Fibroblast of peridontal ligament (primary cell): ENCODE data around the gene C1orf159.
A peak's percentile ranks its signal among the peaks of the same experiment; 100 is the strongest.

Experiments
- DNase-seq: peaks from one replicate; pipeline ENCODE4 v3.0.0-alpha.2; 2010; ENCODE audit errors: extremely low read depth

Gene C1orf159

GRCh38 chr1:1132042-1132950 is 16.4 kb upstream of the C1orf159 start:
- no peak for DNase-seq

DNA sequence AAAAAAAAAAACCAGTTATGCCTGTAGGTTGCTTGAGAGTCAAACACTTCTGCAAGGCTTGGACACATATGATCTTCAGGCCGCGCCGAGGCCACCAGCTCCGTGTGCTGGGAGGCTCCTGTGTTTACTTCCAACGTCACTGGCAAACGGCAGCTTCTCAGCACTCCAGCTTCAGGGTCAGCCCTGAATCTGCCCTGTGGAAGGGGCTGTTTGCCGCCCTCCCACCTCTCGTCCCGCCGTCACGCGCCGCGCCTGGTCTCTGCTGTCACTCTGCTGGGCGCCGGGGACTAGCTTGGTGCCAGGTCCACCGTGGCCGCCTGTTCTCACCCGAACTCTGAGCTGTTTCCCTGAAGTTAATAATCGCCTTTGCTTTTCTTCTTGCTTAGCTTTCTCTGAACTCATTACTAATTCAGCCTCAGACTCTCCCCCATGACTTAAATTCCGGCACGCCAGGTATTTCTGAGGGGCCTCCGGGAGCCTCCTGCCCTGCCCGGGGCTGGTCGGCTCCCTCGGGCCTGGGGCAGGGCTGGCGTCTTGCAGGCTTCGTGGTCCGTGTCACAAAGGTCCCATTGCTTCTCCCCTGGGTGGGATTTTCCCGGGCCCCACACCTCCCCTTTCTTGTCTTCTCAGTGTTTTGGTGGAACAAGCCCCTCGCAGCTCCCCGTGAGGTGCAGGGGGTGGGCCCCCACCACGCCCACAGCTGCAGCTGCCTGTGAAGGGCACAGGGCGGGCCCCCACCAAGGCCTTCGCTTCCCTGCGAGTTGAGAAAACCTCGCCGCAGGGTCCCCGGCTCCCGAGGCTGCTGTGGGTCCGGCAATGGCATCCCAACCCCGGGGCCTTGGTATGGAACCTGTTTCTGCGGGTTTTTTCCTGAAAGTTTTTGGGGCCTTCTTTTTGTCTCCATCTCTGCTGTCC is 14.6 kb upstream of the C1orf159 start:
- DNase-seq, result no peak

GRCh38 chr1:1129381-1129821 is 13.5 kb upstream of the C1orf159 start:
- no peak for DNase-seq

DNA sequence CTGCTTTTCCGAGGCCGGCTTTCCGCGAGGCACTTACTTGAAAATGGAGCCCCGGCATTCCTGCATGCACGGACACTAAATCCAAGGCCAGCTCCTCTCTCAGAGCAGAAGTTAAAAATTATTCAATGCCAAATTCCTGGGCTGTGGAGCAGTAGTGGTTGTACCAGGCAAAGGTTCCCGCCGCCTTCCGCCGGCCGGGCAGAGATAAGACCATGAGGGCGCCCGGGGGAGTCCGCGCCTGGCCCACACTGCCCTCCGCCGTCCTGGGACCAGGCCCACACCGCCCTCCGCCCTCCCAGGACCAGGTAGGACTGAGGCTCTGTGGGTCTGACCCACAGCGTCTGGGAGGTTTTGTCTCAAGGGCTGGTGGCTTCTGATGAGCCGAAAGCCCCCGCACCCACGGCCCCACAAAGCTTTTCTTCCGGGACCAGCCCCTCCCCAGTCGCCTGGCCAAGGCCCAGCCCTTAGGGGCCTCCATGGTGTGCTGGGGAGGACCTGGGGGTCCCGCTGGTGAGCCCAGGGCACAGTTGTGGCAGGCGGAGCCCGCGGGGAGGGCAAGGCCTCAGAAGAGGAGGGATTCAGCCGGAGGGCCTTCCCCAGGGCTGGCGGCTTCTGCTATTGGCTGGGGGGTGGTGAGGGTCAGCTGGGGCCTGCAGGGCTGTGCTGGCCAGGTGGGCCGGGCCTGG is 12.7 kb upstream of the C1orf159 start:
- DNase-seq, result no peak

- no peak for DNase-seq
Measured at GRCh38 chr1:1127551-1128451, 11.9 kb upstream of the C1orf159 start.

DNA sequence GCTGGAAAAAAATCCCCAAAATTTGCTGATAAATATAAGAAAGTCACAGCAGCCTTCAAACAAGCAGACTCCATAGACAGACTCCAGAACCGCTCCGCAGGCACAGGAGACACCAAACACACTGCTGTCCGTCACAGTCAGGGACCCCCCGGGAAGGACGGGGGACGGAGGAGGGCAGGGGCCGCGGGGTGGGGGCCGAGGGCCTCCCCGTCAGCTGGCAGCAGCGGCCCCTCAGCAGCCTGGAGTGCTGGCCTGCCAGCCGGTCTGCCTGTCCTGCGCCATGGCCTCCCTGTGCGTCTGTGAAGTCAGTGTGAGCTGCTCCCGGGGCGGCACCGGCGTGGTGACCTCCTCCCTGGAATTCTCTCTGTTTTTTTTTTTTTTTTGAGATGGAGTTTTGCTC is 10.1 kb upstream of the C1orf159 start:
- no peak for DNase-seq

GRCh38 chr1:1124786-1125642 is 9.1 kb upstream of the C1orf159 start:
- no peak for DNase-seq

DNA sequence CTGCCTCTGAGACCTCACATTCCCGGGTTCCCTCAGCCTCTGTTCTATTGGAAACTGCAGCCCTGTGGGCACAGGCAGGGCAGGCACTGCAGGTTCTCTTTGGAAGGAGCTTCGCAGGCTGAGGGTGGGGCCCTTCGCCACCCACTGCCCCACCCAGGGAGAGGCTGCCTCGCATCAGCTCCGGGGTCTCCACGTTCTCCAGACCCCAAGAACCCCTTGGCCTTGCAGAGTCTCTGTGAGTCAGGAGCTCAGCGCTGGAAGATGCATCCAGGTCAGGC is 8.6 kb upstream of the C1orf159 start:
- DNase-seq, result no peak

- peak; percentile 32 for DNase-seq
Measured at GRCh38 chr1:1123581-1124507, 8.0 kb upstream of the C1orf159 start.

GRCh38 chr1:1122981-1123480 is 7.1 kb upstream of the C1orf159 start:
- DNase-seq, result no peak

- peak; percentile 60 for DNase-seq
Measured at GRCh38 chr1:1122078-1122811, 6.4 kb upstream of the C1orf159 start.

- DNase-seq, result no peak
Measured at GRCh38 chr1:1121611-1122077, 5.8 kb upstream of the C1orf159 start.

DNA sequence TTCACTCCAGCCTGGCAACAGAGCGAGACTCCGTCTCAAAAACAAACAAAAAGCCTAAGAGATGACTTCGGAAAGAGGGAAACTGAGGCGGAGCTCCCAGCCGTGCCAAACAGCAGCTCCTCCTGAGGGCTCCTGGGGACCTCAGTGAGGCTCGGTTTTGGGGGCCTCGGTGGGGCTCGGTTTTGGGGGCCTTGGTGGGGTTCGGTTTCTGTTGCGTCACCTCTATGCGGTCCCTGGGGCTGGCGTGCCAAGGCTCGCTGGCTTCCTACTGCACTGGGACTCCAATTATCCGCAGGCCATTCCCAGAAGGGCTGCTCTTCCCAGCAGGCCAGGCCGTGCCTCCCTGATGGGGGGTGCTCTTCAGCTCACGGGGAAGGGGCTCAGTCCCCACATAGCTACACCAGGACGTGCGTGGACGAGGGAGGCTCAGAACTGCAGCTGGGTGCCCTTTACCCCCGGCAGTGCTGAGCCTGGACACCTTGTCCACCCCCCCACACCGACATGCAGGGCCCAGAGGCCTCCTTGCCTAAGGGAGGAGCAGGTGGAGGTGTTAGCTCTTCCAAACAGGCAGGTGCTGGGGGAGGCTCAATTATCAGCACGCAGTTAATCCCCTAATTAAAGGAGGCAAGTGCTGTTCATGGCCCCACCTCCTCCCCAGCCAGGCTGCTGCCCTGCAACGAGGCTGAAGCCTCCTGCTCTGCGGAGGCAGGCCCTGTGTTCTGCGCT is 5.1 kb upstream of the C1orf159 start:
- DNase-seq, result no peak

DNA sequence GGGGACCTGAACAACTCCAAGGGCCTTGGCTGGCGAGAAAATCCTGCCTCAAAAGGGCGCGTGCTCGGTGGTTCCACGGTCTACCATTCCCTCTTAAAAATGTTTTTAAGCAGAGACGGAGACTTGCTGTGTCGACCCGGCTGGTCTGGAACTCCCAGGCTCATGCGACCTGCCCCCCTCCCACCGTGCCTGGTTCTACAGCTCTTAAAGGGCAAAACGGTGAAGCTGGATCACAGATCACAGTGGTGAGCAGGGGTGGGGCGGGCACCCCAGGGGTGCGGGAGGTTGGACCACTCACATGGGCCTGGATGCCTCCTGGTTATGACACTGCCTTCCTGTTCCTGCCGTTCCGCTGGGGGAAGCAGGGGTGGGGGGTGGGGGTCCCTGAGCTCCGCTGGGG is 4.2 kb upstream of the C1orf159 start:
- DNase-seq, result no peak

DNA sequence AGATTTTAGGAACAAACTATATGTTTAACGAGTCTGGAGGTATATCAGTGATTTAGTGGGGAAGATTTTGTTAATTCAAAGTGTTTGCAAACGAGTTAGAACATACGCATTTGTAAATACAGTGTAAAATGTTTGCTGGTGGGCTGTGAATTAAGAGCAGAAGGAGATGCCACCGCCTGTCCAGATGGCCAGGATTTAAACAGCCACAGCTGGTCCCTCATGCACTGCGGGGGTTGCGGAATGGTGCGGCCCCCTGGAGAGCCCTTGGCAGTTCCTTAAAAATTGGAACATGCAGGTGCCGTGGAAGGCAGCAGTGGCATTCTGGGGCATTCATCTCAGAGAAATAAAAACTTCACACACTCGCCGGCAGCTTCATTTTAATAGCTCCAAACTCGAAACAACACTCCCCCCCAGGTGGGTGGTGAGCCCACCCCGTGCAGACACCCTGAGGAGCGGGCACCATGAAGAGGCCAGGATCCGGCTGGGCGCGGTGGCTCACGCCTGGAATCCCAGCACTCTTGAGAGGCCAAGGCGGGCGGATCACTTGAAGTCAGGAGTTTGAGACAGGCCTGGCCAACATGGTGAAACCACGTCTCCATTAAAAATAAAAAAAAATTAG is 3.5 kb upstream of the C1orf159 start:
- DNase-seq, result no peak

GRCh38 chr1:1118876-1119220 is 3.0 kb upstream of the C1orf159 start:
- no peak for DNase-seq
